Esophagus squamous epithelium (tissue), 4 donors: ENCODE results near the gene DRGX.

Experiments used
- POLR2A ChIP-seq, 4 donors: fragments of 450-650 bp; IDR thresholded peaks; one replicate each; pipeline ENCODE4 v1.6.1; 2017; ENCODE audit warnings: antibody characterized with exemption in 4 of 4, mild to moderate bottlenecking in 4 of 4, moderate library complexity in 3 of 4
- TF ChIP-seq, protein P1 (sequence below), 6 experiments: fragments of 450-650 bp in 4 of 6; fragments of 200-600 bp in 2 of 6; sonication (generic) in 2 of 6; IDR thresholded peaks; one replicate each; pipeline ENCODE4 v1.5.1; 2016 to 2019; ENCODE audit warnings: antibody characterized with exemption in 6 of 6, mild to moderate bottlenecking in 4 of 6, moderate library complexity in 4 of 6

DNA sequence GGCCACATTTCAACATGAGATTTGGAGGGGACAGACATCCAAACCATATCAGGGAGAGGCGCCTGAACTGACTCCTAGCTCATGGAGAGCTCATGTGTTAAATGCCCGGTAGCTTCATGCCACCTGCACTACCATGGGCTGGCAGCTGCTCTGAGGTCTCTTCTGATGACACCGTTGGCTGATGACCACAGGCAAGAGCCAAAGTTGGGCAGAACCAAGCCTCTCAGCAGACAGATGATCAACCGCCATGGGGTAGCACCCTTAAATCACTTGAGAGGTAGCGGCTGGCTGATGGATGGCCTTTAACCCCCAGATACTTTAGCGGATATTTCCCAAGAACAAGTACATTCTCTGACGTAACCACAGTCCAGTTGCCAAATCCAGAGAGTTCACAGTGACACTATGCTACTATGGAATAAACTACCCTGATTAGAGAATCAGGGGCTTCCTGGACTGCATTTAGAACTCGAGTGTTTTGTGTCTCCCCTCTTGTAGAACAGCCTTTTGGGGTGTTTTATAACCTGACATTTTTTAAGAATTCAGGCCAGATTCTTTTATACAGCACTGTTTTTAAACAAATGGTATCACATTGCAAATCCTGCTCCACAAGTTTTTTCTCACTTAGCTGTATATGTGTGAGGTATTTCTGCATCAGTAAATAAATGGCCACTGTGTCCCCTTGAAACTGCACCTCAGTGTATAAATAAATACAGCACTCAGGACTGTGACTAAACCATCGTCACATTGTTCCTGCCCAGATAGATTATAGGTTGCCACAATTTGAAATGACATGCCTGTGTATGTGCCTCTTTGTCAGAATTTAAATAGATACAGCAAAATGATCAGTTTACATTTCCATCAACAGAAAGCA is 30.8 kb upstream of the DRGX start:
- no peak for TF ChIP-seq POLR2A (IDR thresholded peaks at IDR 0.05)
- TF ChIP-seq, protein P1, sequence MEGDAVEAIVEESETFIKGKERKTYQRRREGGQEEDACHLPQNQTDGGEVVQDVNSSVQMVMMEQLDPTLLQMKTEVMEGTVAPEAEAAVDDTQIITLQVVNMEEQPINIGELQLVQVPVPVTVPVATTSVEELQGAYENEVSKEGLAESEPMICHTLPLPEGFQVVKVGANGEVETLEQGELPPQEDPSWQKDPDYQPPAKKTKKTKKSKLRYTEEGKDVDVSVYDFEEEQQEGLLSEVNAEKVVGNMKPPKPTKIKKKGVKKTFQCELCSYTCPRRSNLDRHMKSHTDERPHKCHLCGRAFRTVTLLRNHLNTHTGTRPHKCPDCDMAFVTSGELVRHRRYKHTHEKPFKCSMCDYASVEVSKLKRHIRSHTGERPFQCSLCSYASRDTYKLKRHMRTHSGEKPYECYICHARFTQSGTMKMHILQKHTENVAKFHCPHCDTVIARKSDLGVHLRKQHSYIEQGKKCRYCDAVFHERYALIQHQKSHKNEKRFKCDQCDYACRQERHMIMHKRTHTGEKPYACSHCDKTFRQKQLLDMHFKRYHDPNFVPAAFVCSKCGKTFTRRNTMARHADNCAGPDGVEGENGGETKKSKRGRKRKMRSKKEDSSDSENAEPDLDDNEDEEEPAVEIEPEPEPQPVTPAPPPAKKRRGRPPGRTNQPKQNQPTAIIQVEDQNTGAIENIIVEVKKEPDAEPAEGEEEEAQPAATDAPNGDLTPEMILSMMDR (IDR thresholded peaks at IDR 0.05): no peak
